GM12801 (cell line): ENCODE data around the gene CELF3.

Source experiments
- CTCF ChIP-seq: IDR thresholded peaks from one replicate; pipeline ENCODE4 v1.5.1; 2011; ENCODE audit warnings: control low read depth; ENCODE audit not compliant: insufficient read length; ENCODE audit errors: extremely low read depth

Gene CELF3

GRCh38 chr1:151692226-151692625 lies 24.4 kb downstream of the CELF3 start:
- no peak for TF ChIP-seq CTCF

GRCh38 chr1:151689494-151689893 lies 27.1 kb downstream of the CELF3 start:
- no peak for TF ChIP-seq CTCF

GRCh38 chr1:151686561-151686960 lies 30.0 kb downstream of the CELF3 start:
- no peak for TF ChIP-seq CTCF

GRCh38 chr1:151684128-151684527 lies 32.5 kb downstream of the CELF3 start:
- TF ChIP-seq CTCF, result no peak

- TF ChIP-seq CTCF, result no peak
Observed at GRCh38 chr1:151681923-151682322, 34.7 kb downstream of the CELF3 start.

- no peak for TF ChIP-seq CTCF
Observed at GRCh38 chr1:151680826-151681225, 35.8 kb downstream of the CELF3 start.

- TF ChIP-seq CTCF, result no peak
Observed at GRCh38 chr1:151680391-151680790, 36.2 kb downstream of the CELF3 start.

GRCh38 chr1:151673407-151673806 lies 43.2 kb downstream of the CELF3 start:
- no peak for TF ChIP-seq CTCF
